ENCODE results near the gene RBM6.
"Not testable (repeated sequence)": the region's sequence is repeated elsewhere in the genome, so short reads cannot be mapped to it uniquely, and the experiment has no call there.

Gene RBM6

GRCh38 chr3:49914906-49915305 is 25.0 kb upstream of the RBM6 start:
- DNase-seq: no peak

- DNase-seq: no peak
These were observed 23.3 kb upstream of the RBM6 start for GRCh38 chr3:49916686-49917085.

GRCh38 chr3:49917806-49918590 is 22.0 kb upstream of the RBM6 start:
- not testable (repeated sequence) for DNase-seq

GRCh38 chr3:49924683-49925082 is 15.3 kb upstream of the RBM6 start:
- DNase-seq: no peak

- DNase-seq: no peak
These were observed 14.5 kb upstream of the RBM6 start for GRCh38 chr3:49925485-49925884.

- no peak for DNase-seq
These were observed 13.7 kb upstream of the RBM6 start for GRCh38 chr3:49926117-49926728.

- no peak for DNase-seq
These were observed 12.2 kb upstream of the RBM6 start for GRCh38 chr3:49927798-49928197.

GRCh38 chr3:49928481-49929017 is 11.4 kb upstream of the RBM6 start:
- DNase-seq: no peak

- DNase-seq: peak; percentile 81 to 95
These were observed 10.4 kb upstream of the RBM6 start, which contains the start of gene MON1A for GRCh38 chr3:49929291-49930167. MON1A (minus strand) TSS chr3:49929811; CDS start chr3:49913346, 16,465 bp downstream.

GRCh38 chr3:49930168-49930690 is 9.7 kb upstream of the RBM6 start:
- no peak for DNase-seq

GRCh38 chr3:49930922-49931321 is 9.0 kb upstream of the RBM6 start:
- DNase-seq: peak; percentile 49 to 73

GRCh38 chr3:49932281-49932680 is 7.7 kb upstream of the RBM6 start:
- DNase-seq: not testable (repeated sequence)

GRCh38 chr3:49937090-49937489 is 2.9 kb upstream of the RBM6 start:
- DNase-seq: no peak

- DNase-seq: peak in 1 of 2 experiments; percentile 27
These were observed 808 bp downstream of the RBM6 start for GRCh38 chr3:49940667-49941249.

- no peak for DNase-seq
These were observed 2.7 kb downstream of the RBM6 start for GRCh38 chr3:49942651-49943050.

GRCh38 chr3:49952924-49953323 is 13.0 kb downstream of the RBM6 start:
- no peak for DNase-seq

- no peak for DNase-seq
These were observed 15.7 kb downstream of the RBM6 start for GRCh38 chr3:49955636-49956035.

- no peak for DNase-seq
These were observed 26.4 kb downstream of the RBM6 start for GRCh38 chr3:49966233-49966942.

GRCh38 chr3:49967291-49967690 is 27.3 kb downstream of the RBM6 start:
- no peak for DNase-seq

- DNase-seq: no peak
These were observed 28.4 kb downstream of the RBM6 start for GRCh38 chr3:49968346-49968745.

GRCh38 chr3:49972656-49973055 is 32.7 kb downstream of the RBM6 start:
- no peak for DNase-seq

- no peak for DNase-seq
These were observed 37.0 kb downstream of the RBM6 start for GRCh38 chr3:49976942-49977341.
